GM23338 (cell line): ENCODE results near the gene MGME1. TPM values are rescaled to one million over a fixed set of nuclear protein-coding genes. Genes with fewer than 3 reads are reported as not detected.
"Not testable (repeated sequence)": the region's sequence is repeated elsewhere in the genome, so short reads cannot be mapped to it uniquely, and the experiment has no call there.

Source experiments
- ATAC-seq: fragments of 200-7000 bp; cut with Tn5 transposase; 3 replicates; pipeline ENCODE4 v1.9.1; 2020
- DNase-seq: peaks from one replicate; pipeline ENCODE4 v3.0.0-alpha.2; 2015; ENCODE audit warnings: low spot score
- H2AFZ ChIP-seq: fragments of 200-600 bp; sonication (generic); 2 replicates; pipeline ENCODE4 v1.8.0; 2016; ENCODE audit warnings: antibody characterized with exemption, mild to moderate bottlenecking, moderate library complexity
- H3F3A ChIP-seq: fragments of 200-600 bp; sonication (generic); replicated peaks from 2 replicates; pipeline ENCODE4 v1.8.0; 2017; ENCODE audit warnings: antibody characterized with exemption, mixed run types, low read depth
- H3K27ac ChIP-seq: fragments of 200-600 bp; sonication (generic); 2 replicates; pipeline ENCODE4 v1.6.1; 2016; ENCODE audit warnings: low read depth
- H3K27me3 ChIP-seq: fragments of 200-600 bp; sonication (generic); 2 replicates; pipeline ENCODE4 v1.8.0; 2016; ENCODE audit warnings: mild to moderate bottlenecking, mixed run types, moderate library complexity; ENCODE audit not compliant: insufficient read depth
- H3K36me3 ChIP-seq: fragments of 200-600 bp; sonication (generic); 2 replicates; pipeline ENCODE4 v1.8.0; 2016; ENCODE audit warnings: mild to moderate bottlenecking; ENCODE audit not compliant: insufficient read depth
- H3K4me1 ChIP-seq: fragments of 200-600 bp; sonication (generic); 2 replicates; pipeline ENCODE4 v1.8.0; 2016; ENCODE audit warnings: mild to moderate bottlenecking, moderate library complexity; ENCODE audit not compliant: insufficient read depth
- H3K4me2 ChIP-seq: fragments of 200-600 bp; sonication (generic); 2 replicates; pipeline ENCODE4 v1.7.1; 2017; ENCODE audit warnings: mixed run types
- H3K4me3 ChIP-seq: fragments of 200-600 bp; sonication (generic); 2 replicates; pipeline ENCODE4 v1.6.1; 2016; ENCODE audit warnings: mixed run types
- H3K79me2 ChIP-seq: fragments of 200-600 bp; sonication (generic); replicated peaks from 2 replicates; pipeline ENCODE4 v1.8.0; 2017; ENCODE audit warnings: mild to moderate bottlenecking; ENCODE audit not compliant: insufficient read depth
- H3K9me2 ChIP-seq: fragments of 200-600 bp; sonication (generic); 2 replicates; pipeline ENCODE4 v1.8.0; 2017; ENCODE audit not compliant: insufficient read depth
- H4K20me1 ChIP-seq: fragments of 200-600 bp; sonication (generic); replicated peaks from 2 replicates; pipeline ENCODE4 v1.8.0; 2017; ENCODE audit warnings: mild to moderate bottlenecking; ENCODE audit not compliant: insufficient read depth
- H3K27ac Mint-ChIP-seq: 2 replicates; pipeline ENCODE4 v1.8.0; 2020; ENCODE audit warnings: inconsistent platforms, mild to moderate bottlenecking, moderate library complexity, mixed read lengths
- H3K27me3 Mint-ChIP-seq: 3 replicates; pipeline ENCODE4 v1.8.0; 2022; ENCODE audit warnings: low read depth, mild to moderate bottlenecking, moderate library complexity, mixed read lengths, inconsistent platforms; ENCODE audit not compliant: insufficient read depth, poor library complexity
- H3K36me3 Mint-ChIP-seq: 3 replicates; pipeline ENCODE4 v1.8.0; 2021; ENCODE audit warnings: low read depth, mild to moderate bottlenecking, inconsistent platforms, moderate library complexity, mixed read lengths
- H3K4me1 Mint-ChIP-seq: 3 replicates; pipeline ENCODE4 v1.8.0; 2020; ENCODE audit warnings: mild to moderate bottlenecking, inconsistent platforms, mixed read lengths
- H3K4me3 Mint-ChIP-seq: 3 replicates; pipeline ENCODE4 v1.8.0; 2021; ENCODE audit warnings: moderate library complexity, mild to moderate bottlenecking, inconsistent platforms, mixed read lengths
- H3K9me3 Mint-ChIP-seq: 3 replicates; pipeline ENCODE4 v1.8.0; 2020; ENCODE audit warnings: moderate library complexity, mild to moderate bottlenecking, inconsistent platforms, mixed read lengths
- JUNB ChIP-seq: IDR thresholded peaks from one replicate; pipeline ENCODE4 v1.6.1; 2016; ENCODE audit warnings: antibody characterized with exemption; ENCODE audit not compliant: unreplicated experiment
- NANOG ChIP-seq: IDR thresholded peaks from 2 replicates; pipeline ENCODE4 v1.6.1; 2016; ENCODE audit warnings: antibody characterized with exemption, borderline replicate concordance
- POLR2AphosphoS5 ChIP-seq: IDR thresholded peaks from 2 replicates; pipeline ENCODE4 v1.6.1; 2016; ENCODE audit warnings: antibody characterized with exemption, low read depth
- STAT1 ChIP-seq: IDR thresholded peaks from one replicate; pipeline ENCODE4 v1.6.1; 2016; ENCODE audit warnings: antibody characterized with exemption; ENCODE audit not compliant: unreplicated experiment
- ZNF114 ChIP-seq: fragments of 250-450 bp; sonication (Bioruptor Pico); IDR thresholded peaks from 2 replicates; pipeline ENCODE4 v1.5.0; 2020; ENCODE audit warnings: mild to moderate bottlenecking, moderate library complexity
- ZNF462 ChIP-seq: fragments of 250-450 bp; sonication (Bioruptor Pico); IDR thresholded peaks from 2 replicates; pipeline ENCODE4 v1.5.0; 2020; ENCODE audit warnings: mild to moderate bottlenecking, moderate library complexity
- polyA plus RNA-seq: library from polyadenylated mRNA; unstranded; fragments of >200 nt; fragmentation: Nextera tagmentation; extraction: Ambion mirVana; gene quantifications from 2 replicates; pipeline ENCODE4 v1.2.1, GENCODE V29; 2016
- total RNA-seq: library from RNA; depleted of rRNA; stranded (reverse); fragments of >200 nt; shearing (Covaris generic); gene quantifications from 2 replicates; pipeline ENCODE4 v1.2.3, GENCODE V29; 2014
- TF ChIP-seq, protein P1 (sequence below), 2 experiments: fragments of 200-600 bp in 1 of 2; sonication (generic) in 1 of 2; conservative IDR thresholded peaks; 2 replicates each; pipeline versions ENCODE4 v1.5.1 to v1.6.1; 2016 to 2017; ENCODE audit warnings: antibody characterized with exemption in 2 of 2, low read depth in 2 of 2, mild to moderate bottlenecking in 2 of 2, moderate library complexity in 1 of 2

MGME1 gene
- total and polyA plus RNA-seq, 2 experiments from 2014 or later: 43.1 to 56.9 TPM

GRCh38 chr20:18024606-18025127, 55.8 kb downstream of the MGME1 start (continued):
- TF ChIP-seq STAT1: no peak
- no peak for TF ChIP-seq POLR2AphosphoS5
- TF ChIP-seq, protein P1, sequence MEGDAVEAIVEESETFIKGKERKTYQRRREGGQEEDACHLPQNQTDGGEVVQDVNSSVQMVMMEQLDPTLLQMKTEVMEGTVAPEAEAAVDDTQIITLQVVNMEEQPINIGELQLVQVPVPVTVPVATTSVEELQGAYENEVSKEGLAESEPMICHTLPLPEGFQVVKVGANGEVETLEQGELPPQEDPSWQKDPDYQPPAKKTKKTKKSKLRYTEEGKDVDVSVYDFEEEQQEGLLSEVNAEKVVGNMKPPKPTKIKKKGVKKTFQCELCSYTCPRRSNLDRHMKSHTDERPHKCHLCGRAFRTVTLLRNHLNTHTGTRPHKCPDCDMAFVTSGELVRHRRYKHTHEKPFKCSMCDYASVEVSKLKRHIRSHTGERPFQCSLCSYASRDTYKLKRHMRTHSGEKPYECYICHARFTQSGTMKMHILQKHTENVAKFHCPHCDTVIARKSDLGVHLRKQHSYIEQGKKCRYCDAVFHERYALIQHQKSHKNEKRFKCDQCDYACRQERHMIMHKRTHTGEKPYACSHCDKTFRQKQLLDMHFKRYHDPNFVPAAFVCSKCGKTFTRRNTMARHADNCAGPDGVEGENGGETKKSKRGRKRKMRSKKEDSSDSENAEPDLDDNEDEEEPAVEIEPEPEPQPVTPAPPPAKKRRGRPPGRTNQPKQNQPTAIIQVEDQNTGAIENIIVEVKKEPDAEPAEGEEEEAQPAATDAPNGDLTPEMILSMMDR (conservative IDR thresholded peaks at IDR 0.05; ENCODE audit: low read depth in 2 of 2): no peak

- not testable (repeated sequence) for H3K79me2 ChIP-seq, H3K4me3 Mint-ChIP-seq, H3K36me3 ChIP-seq, H3K36me3 Mint-ChIP-seq, ATAC-seq, H3K9me2 ChIP-seq, H3K27ac Mint-ChIP-seq, H3K4me1 ChIP-seq, H3F3A ChIP-seq, H3K4me1 Mint-ChIP-seq, H3K4me2 ChIP-seq, H3K27ac ChIP-seq, H2AFZ ChIP-seq, H3K27me3 ChIP-seq, H4K20me1 ChIP-seq, H3K9me3 Mint-ChIP-seq, H3K27me3 Mint-ChIP-seq, H3K4me3 ChIP-seq, DNase-seq
Observed at GRCh38 chr20:18027011-18027410, 58.2 kb downstream of the MGME1 start.

GRCh38 chr20:18030020-18030419, 61.2 kb downstream of the MGME1 start:
- peaks cover 9% of the 10 kb centered on the region; the same call in 2 of the 3 replicates for H3K36me3 Mint-ChIP-seq
- no peak overlapping the region for H3K4me3 Mint-ChIP-seq
- peak; percentile 49 for ATAC-seq
- no peak overlapping the region for H2AFZ ChIP-seq
- H3K4me1 ChIP-seq: peaks cover 6% of the 10 kb centered on the region; the same call in 1 of the 2 replicates
- H3K4me1 Mint-ChIP-seq: peaks cover 11% of the 10 kb centered on the region
- H3K27me3 ChIP-seq: no peaks in the 10 kb centered on the region
- peak overlapping the region; percentile 63; the same call in 1 of the 2 replicates for H3K27ac ChIP-seq
- no peaks in the 10 kb centered on the region; the same call in 2 of the 3 replicates for H3K9me3 Mint-ChIP-seq
- H3K9me2 ChIP-seq: no peaks in the 10 kb centered on the region
- H3K27ac Mint-ChIP-seq: no peak overlapping the region
- H4K20me1 ChIP-seq: no peaks in the 10 kb centered on the region
- DNase-seq: peak; percentile 42
- H3K27me3 Mint-ChIP-seq: peaks cover 2% of the 10 kb centered on the region
- H3F3A ChIP-seq: 0 out of 2 replicates have a peak, but pooled peaks cover 2% of the 10 kb centered on the region
- H3K4me2 ChIP-seq: no peak overlapping the region
- H3K4me3 ChIP-seq: no peak overlapping the region
- H3K79me2 ChIP-seq: no peaks in the 10 kb centered on the region
- H3K36me3 ChIP-seq: peaks cover 4% of the 10 kb centered on the region; the same call in 1 of the 2 replicates
- no peak for TF ChIP-seq POLR2AphosphoS5
- no peak for TF ChIP-seq NANOG
- TF ChIP-seq ZNF114 (CRISPR knock-in tag): no peak
- no peak for TF ChIP-seq JUNB

DNA sequence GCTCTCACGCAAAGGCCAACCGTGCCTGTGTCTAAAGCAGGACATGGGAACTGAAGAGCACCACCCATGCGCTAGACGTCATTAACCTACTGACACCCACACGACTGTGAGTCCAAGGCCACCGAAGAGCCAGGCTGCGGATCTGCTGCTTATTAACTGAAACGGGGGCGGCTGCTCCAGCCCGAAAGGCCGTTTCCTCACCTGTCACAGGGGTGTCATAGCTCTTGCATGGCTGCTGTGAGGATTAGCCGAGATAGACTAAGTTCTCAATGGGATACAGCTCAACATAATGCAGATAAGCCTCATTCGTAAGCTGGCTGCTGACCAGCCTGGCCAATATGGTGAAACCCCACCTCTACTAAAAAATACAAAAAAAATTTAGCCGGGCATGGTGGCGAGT, 62.2 kb downstream of the MGME1 start:
- Histone ChIP-seq H3K36me3 (peaks cover 4% of the 10 kb centered on the region; the same call in 1 of the 2 replicates), H3K4me3 (no peak overlapping the region), H3K4me1 (peaks cover 6% of the 10 kb centered on the region; the same call in 1 of the 2 replicates), H2AFZ (no peak overlapping the region), H3K27me3 (no peaks in the 10 kb centered on the region), H3K79me2 (no peaks in the 10 kb centered on the region), H3K4me2 (no peak overlapping the region), H3F3A (0 out of 2 replicates have a peak, but pooled peaks cover 2% of the 10 kb centered on the region), H3K9me2 (no peaks in the 10 kb centered on the region), H3K27ac (no peak overlapping the region), H4K20me1 (no peaks in the 10 kb centered on the region)
- no peak overlapping the region for H3K27ac Mint-ChIP-seq
- H3K4me3 Mint-ChIP-seq: no peak overlapping the region
- peaks cover 12% of the 10 kb centered on the region; the same call in 2 of the 3 replicates for H3K36me3 Mint-ChIP-seq
- H3K27me3 Mint-ChIP-seq: peaks cover 2% of the 10 kb centered on the region
- DNase-seq (no peak), ATAC-seq (no peak)
- H3K9me3 Mint-ChIP-seq: no peaks in the 10 kb centered on the region; the same call in 2 of the 3 replicates
- peaks cover 11% of the 10 kb centered on the region for H3K4me1 Mint-ChIP-seq
- TF ChIP-seq STAT1 (no peak), ZNF114 (CRISPR knock-in tag) (no peak), ZNF462 (CRISPR knock-in tag) (no peak)
